ENCODE results near the gene MS4A3. TPM values are rescaled to one million over a fixed set of nuclear protein-coding genes. Genes with fewer than 3 reads are reported as not detected.

MS4A3 gene
- total and polyA plus RNA-seq, 2 experiments from 2014 or later: not detected

DNA sequence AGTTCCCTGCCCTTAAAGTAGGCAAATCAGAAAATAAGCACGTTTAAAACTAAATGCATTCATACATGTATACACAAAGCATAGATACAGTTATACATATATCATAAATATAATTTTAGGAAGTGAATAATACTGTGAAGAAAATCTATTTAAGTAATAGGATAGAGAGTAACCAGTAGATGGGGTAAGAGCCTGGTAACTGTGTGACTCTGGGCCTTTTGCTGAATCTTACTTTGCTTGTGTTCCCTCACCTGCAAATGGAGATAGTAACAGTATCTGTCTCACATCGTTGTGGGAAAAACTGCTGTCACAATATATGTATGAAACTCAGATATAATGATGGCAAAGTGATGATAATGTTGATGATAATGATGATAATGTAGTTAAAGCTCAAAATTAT is 61.9 kb downstream of the MS4A3 start:
- no peak overlapping the region for H3K4me2 ChIP-seq
- H3K27me3 Mint-ChIP-seq (ENCODE audit: insufficient read depth, low read depth, poor library complexity): no peaks in the 10 kb centered on the region
- H3K27ac Mint-ChIP-seq: no peak overlapping the region
- H3K27me3 ChIP-seq (ENCODE audit: insufficient read depth): no peaks in the 10 kb centered on the region
- H3K4me3 ChIP-seq: no peak overlapping the region
- DNase-seq (ENCODE audit: low spot score): peak; percentile 20
- no peaks in the 10 kb centered on the region for H3K79me2 ChIP-seq (replicated peaks; ENCODE audit: insufficient read depth)
- peaks cover 40% of the 10 kb centered on the region for H3K4me1 ChIP-seq (ENCODE audit: insufficient read depth)
- no peaks in the 10 kb centered on the region for H3K9me2 ChIP-seq (ENCODE audit: insufficient read depth)
- H3K9me3 Mint-ChIP-seq: no peaks in the 10 kb centered on the region; the same call in 2 of the 3 replicates
- H3K4me1 Mint-ChIP-seq: peaks cover 24% of the 10 kb centered on the region
- H3F3A ChIP-seq (replicated peaks; ENCODE audit: low read depth): no peaks in the 10 kb centered on the region
- H3K36me3 Mint-ChIP-seq (ENCODE audit: low read depth): peaks cover under 1% of the 10 kb centered on the region; the same call in 1 of the 3 replicates
- H4K20me1 ChIP-seq (replicated peaks; ENCODE audit: insufficient read depth): no peaks in the 10 kb centered on the region
- H3K27ac ChIP-seq (ENCODE audit: low read depth): no peak overlapping the region
- H3K4me3 Mint-ChIP-seq: no peak overlapping the region
- H2AFZ ChIP-seq: no peak overlapping the region
- ATAC-seq: peak; percentile 42
- H3K36me3 ChIP-seq (ENCODE audit: insufficient read depth): no peaks in the 10 kb centered on the region
- TF ChIP-seq JUNB (IDR thresholded peaks at IDR 0.05; ENCODE audit: unreplicated experiment): no peak
- TF ChIP-seq, protein P1, sequence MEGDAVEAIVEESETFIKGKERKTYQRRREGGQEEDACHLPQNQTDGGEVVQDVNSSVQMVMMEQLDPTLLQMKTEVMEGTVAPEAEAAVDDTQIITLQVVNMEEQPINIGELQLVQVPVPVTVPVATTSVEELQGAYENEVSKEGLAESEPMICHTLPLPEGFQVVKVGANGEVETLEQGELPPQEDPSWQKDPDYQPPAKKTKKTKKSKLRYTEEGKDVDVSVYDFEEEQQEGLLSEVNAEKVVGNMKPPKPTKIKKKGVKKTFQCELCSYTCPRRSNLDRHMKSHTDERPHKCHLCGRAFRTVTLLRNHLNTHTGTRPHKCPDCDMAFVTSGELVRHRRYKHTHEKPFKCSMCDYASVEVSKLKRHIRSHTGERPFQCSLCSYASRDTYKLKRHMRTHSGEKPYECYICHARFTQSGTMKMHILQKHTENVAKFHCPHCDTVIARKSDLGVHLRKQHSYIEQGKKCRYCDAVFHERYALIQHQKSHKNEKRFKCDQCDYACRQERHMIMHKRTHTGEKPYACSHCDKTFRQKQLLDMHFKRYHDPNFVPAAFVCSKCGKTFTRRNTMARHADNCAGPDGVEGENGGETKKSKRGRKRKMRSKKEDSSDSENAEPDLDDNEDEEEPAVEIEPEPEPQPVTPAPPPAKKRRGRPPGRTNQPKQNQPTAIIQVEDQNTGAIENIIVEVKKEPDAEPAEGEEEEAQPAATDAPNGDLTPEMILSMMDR (conservative IDR thresholded peaks at IDR 0.05; ENCODE audit: low read depth in 2 of 2): peak; percentile 32 to 37; a peak in 3 of 4 replicates

DNA sequence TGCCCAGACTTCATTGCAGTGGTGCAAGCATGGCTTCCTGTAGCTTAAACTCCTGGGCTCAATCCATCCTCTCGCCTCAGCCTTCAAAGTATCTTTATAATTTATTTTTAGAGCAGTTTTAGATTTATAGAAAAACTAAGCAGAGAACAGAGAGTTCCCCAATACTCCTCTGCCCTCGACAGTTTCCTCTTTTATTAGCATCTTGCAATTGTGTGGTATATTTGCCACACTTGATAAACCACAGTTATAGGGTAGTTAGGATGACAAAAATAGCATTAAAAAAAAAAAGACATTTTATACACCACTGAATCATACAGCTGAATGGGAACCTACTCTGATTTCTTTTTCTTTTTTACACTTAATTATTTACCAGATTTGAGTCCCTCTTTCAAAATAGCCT is 63.2 kb downstream of the MS4A3 start:
- H3K36me3 Mint-ChIP-seq (ENCODE audit: low read depth): no peaks in the 10 kb centered on the region
- Histone ChIP-seq H3K36me3 (ENCODE audit: insufficient read depth) (no peaks in the 10 kb centered on the region), H2AFZ (no peak overlapping the region), H4K20me1 (replicated peaks; ENCODE audit: insufficient read depth) (no peaks in the 10 kb centered on the region), H3K9me2 (ENCODE audit: insufficient read depth) (no peaks in the 10 kb centered on the region), H3F3A (replicated peaks; ENCODE audit: low read depth) (no peaks in the 10 kb centered on the region), H3K4me3 (no peak overlapping the region), H3K4me2 (no peak overlapping the region), H3K27ac (ENCODE audit: low read depth) (no peak overlapping the region), H3K4me1 (ENCODE audit: insufficient read depth) (peaks cover 42% of the 10 kb centered on the region), H3K79me2 (replicated peaks; ENCODE audit: insufficient read depth) (no peaks in the 10 kb centered on the region), H3K27me3 (ENCODE audit: insufficient read depth) (no peaks in the 10 kb centered on the region)
- DNase-seq (ENCODE audit: low spot score) (no peak), ATAC-seq (no peak)
- H3K9me3 Mint-ChIP-seq: no peaks in the 10 kb centered on the region
- TF ChIP-seq CREB1 (CRISPR knock-in tag; IDR thresholded peaks at IDR 0.05; ENCODE audit: low read depth): no peak
- TF ChIP-seq ZNF331 (CRISPR knock-in tag; IDR thresholded peaks at IDR 0.05; ENCODE audit: low read depth): no peak
- no peak overlapping the region for H3K27ac Mint-ChIP-seq
- no peak overlapping the region for H3K4me3 Mint-ChIP-seq
- no peaks in the 10 kb centered on the region for H3K27me3 Mint-ChIP-seq (ENCODE audit: insufficient read depth, low read depth, poor library complexity)
- peaks cover 31% of the 10 kb centered on the region for H3K4me1 Mint-ChIP-seq

Other genes starting within 250 kb of the MS4A3 start
- gene MRPL16, start 245.9 kb upstream of the MS4A3 start, total RNA-seq (2014; rRNA removed; shearing (Covaris generic)): 74.8 and 77.4 TPM in 2 replicates
- gene MRPL16, start 245.9 kb upstream of the MS4A3 start, polyA plus RNA-seq (2016; fragmentation: Nextera tagmentation; extraction: Ambion mirVana): 149 and 176 TPM in 2 replicates
- gene CBLIF, start 211.2 kb upstream of the MS4A3 start, total RNA-seq (2014; rRNA removed; shearing (Covaris generic)): not detected in 2 replicates
- not detected in 2 replicates for gene CBLIF, start 211.2 kb upstream of the MS4A3 start, polyA plus RNA-seq (2016; fragmentation: Nextera tagmentation; extraction: Ambion mirVana)
- not detected in 2 replicates for gene TCN1, start 190.2 kb upstream of the MS4A3 start, total RNA-seq (2014; rRNA removed; shearing (Covaris generic))
- not detected in 2 replicates for gene TCN1, start 190.2 kb upstream of the MS4A3 start, polyA plus RNA-seq (2016; fragmentation: Nextera tagmentation; extraction: Ambion mirVana)
- gene OOSP3, start 177.9 kb upstream of the MS4A3 start, total RNA-seq (2014; rRNA removed; shearing (Covaris generic)): not detected in 2 replicates
- gene OOSP3, start 177.9 kb upstream of the MS4A3 start, polyA plus RNA-seq (2016; fragmentation: Nextera tagmentation; extraction: Ambion mirVana): 0.35 TPM in 1 of 2 replicates, not detected in the other
- not detected in 2 replicates for gene OOSP1, start 118.2 kb upstream of the MS4A3 start, total RNA-seq (2014; rRNA removed; shearing (Covaris generic))
- not detected in 2 replicates for gene OOSP1, start 118.2 kb upstream of the MS4A3 start, polyA plus RNA-seq (2016; fragmentation: Nextera tagmentation; extraction: Ambion mirVana)
- not detected in 2 replicates for gene OOSP4A, start 92.6 kb upstream of the MS4A3 start, total RNA-seq (2014; rRNA removed; shearing (Covaris generic))
- gene OOSP4A, start 92.6 kb upstream of the MS4A3 start, polyA plus RNA-seq (2016; fragmentation: Nextera tagmentation; extraction: Ambion mirVana): not detected in 2 replicates
- gene OOSP4B, start 39.5 kb upstream of the MS4A3 start, total RNA-seq (2014; rRNA removed; shearing (Covaris generic)): not detected in 2 replicates
- not detected in 2 replicates for gene OOSP4B, start 39.5 kb upstream of the MS4A3 start, polyA plus RNA-seq (2016; fragmentation: Nextera tagmentation; extraction: Ambion mirVana)
- gene OOSP2, start 16.3 kb upstream of the MS4A3 start, total RNA-seq (2014; rRNA removed; shearing (Covaris generic)): not detected in 2 replicates
- not detected in 2 replicates for gene OOSP2, start 16.3 kb upstream of the MS4A3 start, polyA plus RNA-seq (2016; fragmentation: Nextera tagmentation; extraction: Ambion mirVana)
- not detected in 2 replicates for gene MS4A2, start 32.0 kb downstream of the MS4A3 start, total RNA-seq (2014; rRNA removed; shearing (Covaris generic))
- gene MS4A2, start 32.0 kb downstream of the MS4A3 start, polyA plus RNA-seq (2016; fragmentation: Nextera tagmentation; extraction: Ambion mirVana): not detected in 2 replicates
- gene MS4A6A, start 126.4 kb downstream of the MS4A3 start, total RNA-seq (2014; rRNA removed; shearing (Covaris generic)): not detected in 2 replicates
- gene MS4A6A, start 126.4 kb downstream of the MS4A3 start, polyA plus RNA-seq (2016; fragmentation: Nextera tagmentation; extraction: Ambion mirVana): not detected in 2 replicates
- not detected in 2 replicates for gene MS4A4E, start 186.5 kb downstream of the MS4A3 start, total RNA-seq (2014; rRNA removed; shearing (Covaris generic))
- not detected in 2 replicates for gene MS4A4E, start 186.5 kb downstream of the MS4A3 start, polyA plus RNA-seq (2016; fragmentation: Nextera tagmentation; extraction: Ambion mirVana)
- not detected in 2 replicates for gene MS4A4A, start 224.0 kb downstream of the MS4A3 start, total RNA-seq (2014; rRNA removed; shearing (Covaris generic))
- gene MS4A4A, start 224.0 kb downstream of the MS4A3 start, polyA plus RNA-seq (2016; fragmentation: Nextera tagmentation; extraction: Ambion mirVana): not detected in 2 replicates

Measured in GM23338 (cell line).